GM12891 (cell line): ENCODE results near the gene NIP7.

ENCODE experiments used
- DNase-seq: peaks from one replicate; pipeline ENCODE4 v3.0.0; 2011; ENCODE audit warnings: low spot score; ENCODE audit not compliant: insufficient read length
- FAIRE-seq: peaks from 2 replicates; lab custom pipeline; 2011; peaks lifted over from hg19 to GRCh38; lab: Jason Lieb, UNC
- PAX5 ChIP-seq: IDR thresholded peaks from 2 replicates; pipeline ENCODE4 v1.6.1; 2011; ENCODE audit warnings: low read length, moderate library complexity, mild to moderate bottlenecking; ENCODE audit not compliant: insufficient read depth, severe bottlenecking
- POLR2A ChIP-seq: IDR thresholded peaks from 2 replicates; pipeline ENCODE4 v1.6.1; 2011; ENCODE audit warnings: low read depth, low read length, control low read depth
- POLR2AphosphoS5 ChIP-seq: IDR thresholded peaks from 2 replicates; pipeline ENCODE4 v1.6.1; 2011; ENCODE audit warnings: low read depth, low read length, control low read depth
- POU2F2 ChIP-seq: IDR thresholded peaks from 2 replicates; pipeline ENCODE4 v1.6.1; 2011; ENCODE audit warnings: low read depth, mild to moderate bottlenecking, control low read depth, low read length, moderate library complexity
- SPI1 ChIP-seq: IDR thresholded peaks from 2 replicates; pipeline ENCODE4 v1.6.1; 2011; ENCODE audit warnings: low read depth, low read length, control low read depth
- TAF1 ChIP-seq: IDR thresholded peaks from 2 replicates; pipeline ENCODE4 v1.6.1; 2011; ENCODE audit warnings: low read depth, low read length, control low read depth

The NIP7 gene

GRCh38 chr16:69364088-69364487, 24.5 kb downstream of the NIP7 start:
- TF ChIP-seq TAF1 (no peak), POU2F2 (no peak), POLR2A (no peak), SPI1 (no peak), POLR2AphosphoS5 (no peak), PAX5 (no peak)
- FAIRE-seq: no peak
- no peak for DNase-seq

DNA sequence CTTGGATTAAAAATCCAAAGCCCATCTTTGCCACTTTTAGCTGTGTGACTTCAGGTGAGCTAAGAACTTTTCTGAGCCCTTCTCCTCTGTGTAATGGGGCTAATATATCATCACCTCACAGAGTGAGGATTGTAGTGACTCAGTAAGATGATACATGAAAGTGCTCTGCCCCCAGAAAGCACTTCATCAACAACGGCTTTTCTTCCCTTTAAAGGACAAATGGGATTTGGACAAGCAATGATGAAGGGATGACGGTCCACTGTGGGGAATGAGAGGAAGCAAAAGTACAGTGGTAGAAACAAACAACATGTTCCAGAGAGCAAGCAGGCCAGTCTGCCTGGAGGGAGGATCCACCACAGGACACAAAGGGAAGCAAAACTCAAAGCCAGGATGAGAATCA, 26.3 kb downstream of the NIP7 start:
- DNase-seq (no peak), FAIRE-seq (no peak)

DNA sequence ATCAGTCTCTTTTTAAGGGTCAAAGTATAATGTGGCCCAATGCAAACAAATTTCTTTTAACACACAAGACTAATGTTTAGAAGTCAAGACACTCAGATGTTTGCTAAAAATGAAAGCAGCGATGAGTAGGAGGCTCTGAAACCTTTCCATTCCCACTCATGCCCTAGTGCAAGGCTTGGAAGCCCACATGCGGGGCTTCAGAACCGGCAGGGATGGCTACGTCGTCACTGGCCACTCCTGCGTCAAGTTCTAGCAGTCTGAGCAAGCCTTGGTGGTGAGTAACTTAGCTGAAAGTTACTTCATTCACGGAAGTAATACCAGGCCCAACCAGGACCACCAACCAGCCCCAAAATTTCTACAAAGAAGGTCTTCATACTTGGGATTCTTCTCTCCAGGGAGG, 26.9 kb downstream of the NIP7 start:
- no peak for FAIRE-seq
- no peak for DNase-seq

More for the DNA sequence above, 26.3 kb downstream of the NIP7 start:
- TF ChIP-seq POU2F2 (no peak), POLR2A (no peak), TAF1 (no peak), POLR2AphosphoS5 (no peak), SPI1 (no peak), PAX5 (no peak)

DNA sequence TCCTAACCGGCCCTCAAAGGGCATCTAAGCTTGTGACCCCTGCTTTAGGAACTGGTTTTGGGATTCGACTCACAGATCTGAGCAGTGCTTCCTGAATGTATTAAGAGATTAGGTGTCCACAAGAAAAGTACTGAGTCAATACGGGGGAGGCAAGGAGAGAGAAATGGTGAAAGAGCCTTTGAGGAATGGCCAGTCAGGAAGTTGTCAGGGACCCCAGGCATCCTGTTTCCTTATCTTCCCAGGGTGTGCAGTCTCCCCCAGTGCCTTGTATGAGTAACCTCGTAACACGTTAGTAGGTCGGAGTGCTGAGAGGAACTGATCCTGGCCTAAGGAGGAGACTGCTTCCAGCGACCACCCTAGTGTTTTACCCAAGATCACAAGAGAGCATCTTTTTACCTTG, 28.4 kb downstream of the NIP7 start:
- TF ChIP-seq POLR2AphosphoS5: no peak
- no peak for TF ChIP-seq TAF1
- TF ChIP-seq POLR2A: no peak
- no peak for TF ChIP-seq PAX5
- no peak for TF ChIP-seq SPI1
- no peak for TF ChIP-seq POU2F2
- FAIRE-seq: no peak
- no peak for DNase-seq

More for the DNA sequence above, 26.9 kb downstream of the NIP7 start:
- no peak for TF ChIP-seq POLR2AphosphoS5
- TF ChIP-seq PAX5: no peak
- TF ChIP-seq POLR2A: no peak
- TF ChIP-seq POU2F2: no peak
- no peak for TF ChIP-seq SPI1
- TF ChIP-seq TAF1: no peak

- no peak for TF ChIP-seq SPI1
- no peak for TF ChIP-seq PAX5
- no peak for TF ChIP-seq POLR2A
- TF ChIP-seq POLR2AphosphoS5: no peak
- no peak for TF ChIP-seq TAF1
- no peak for TF ChIP-seq POU2F2
- FAIRE-seq (no peak), DNase-seq (no peak)
These were observed 29.3 kb downstream of the NIP7 start for GRCh38 chr16:69368866-69369265.

GRCh38 chr16:69371564-69371963, 32.0 kb downstream of the NIP7 start:
- DNase-seq (no peak), FAIRE-seq (no peak)
- TF ChIP-seq PAX5: no peak
- no peak for TF ChIP-seq POU2F2
- TF ChIP-seq TAF1: no peak
- no peak for TF ChIP-seq POLR2A
- no peak for TF ChIP-seq POLR2AphosphoS5
- no peak for TF ChIP-seq SPI1

DNA sequence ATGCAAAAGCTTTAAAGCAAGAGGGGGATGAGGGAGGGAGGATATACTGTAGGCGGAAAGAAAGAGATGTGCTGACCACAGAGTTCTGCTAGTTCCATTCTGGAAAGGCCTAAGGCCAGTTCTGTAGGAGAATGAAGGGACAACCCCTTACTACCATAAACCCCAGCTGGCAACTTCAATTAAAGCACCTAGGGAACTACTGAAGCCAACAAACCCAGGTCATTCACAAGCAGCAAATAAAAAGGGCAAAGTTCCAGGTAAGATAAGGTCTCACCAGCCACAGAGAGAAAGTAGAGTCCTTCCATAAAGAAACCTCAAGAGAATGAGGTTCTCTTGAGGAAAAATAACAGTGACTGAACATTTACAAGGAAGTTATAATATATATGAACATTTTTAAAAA, 33.4 kb downstream of the NIP7 start:
- FAIRE-seq (no peak), DNase-seq (no peak)
- TF ChIP-seq PAX5 (no peak), POU2F2 (no peak), POLR2AphosphoS5 (no peak), SPI1 (no peak), TAF1 (no peak), POLR2A (no peak)

- no peak for DNase-seq
- FAIRE-seq: no peak
- TF ChIP-seq TAF1 (no peak), POU2F2 (no peak), POLR2A (no peak), SPI1 (no peak), POLR2AphosphoS5 (no peak), PAX5 (no peak)
These were observed 37.0 kb downstream of the NIP7 start for GRCh38 chr16:69376393-69377059.

DNA sequence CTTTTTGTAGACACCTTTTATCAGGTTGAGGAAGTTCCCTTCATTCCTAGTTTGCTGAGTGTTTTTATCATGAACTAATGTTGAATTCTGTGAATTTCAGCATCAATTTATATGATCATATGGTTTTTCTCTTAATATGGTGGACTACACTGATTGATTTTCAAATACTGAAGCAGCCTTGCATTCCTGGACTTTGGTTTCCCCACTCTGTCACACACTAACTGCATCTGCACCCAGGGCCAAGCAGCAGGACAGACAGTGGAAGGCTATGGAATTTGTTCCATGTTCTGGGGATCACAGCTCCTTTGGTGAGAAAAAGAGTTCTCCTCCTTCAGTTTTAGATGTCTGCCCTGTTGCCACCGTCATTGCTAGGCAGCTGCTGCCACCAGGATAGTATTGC, 38.5 kb downstream of the NIP7 start:
- no peak for TF ChIP-seq PAX5
- TF ChIP-seq TAF1: no peak
- 0 out of 2 replicates have a peak, but pooled peaks have one; percentile 29 for TF ChIP-seq POLR2AphosphoS5
- TF ChIP-seq SPI1: no peak
- TF ChIP-seq POLR2A: no peak
- TF ChIP-seq POU2F2: no peak
- FAIRE-seq: no peak
- DNase-seq: no peak

DNA sequence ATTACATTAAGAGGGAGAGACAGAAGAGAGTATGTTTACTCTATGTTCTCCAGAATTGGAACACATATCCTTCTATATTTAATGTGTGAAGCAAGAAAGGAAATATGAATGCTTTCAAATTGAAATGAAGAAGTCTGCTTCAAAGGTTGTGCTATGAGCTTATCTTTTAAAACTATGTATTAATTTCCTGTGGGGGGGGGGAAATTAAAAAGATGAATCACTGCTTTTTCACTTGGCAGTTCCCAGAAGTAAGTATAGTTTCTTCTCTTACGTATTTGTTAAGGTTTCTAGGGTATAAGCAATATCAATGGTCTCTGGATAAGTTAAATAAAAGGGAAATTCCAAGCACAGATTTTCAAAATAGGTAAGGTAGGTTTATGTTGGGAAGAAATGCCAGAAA, 39.2 kb downstream of the NIP7 start:
- TF ChIP-seq POU2F2 (no peak), PAX5 (no peak), POLR2AphosphoS5 (no peak), TAF1 (no peak), SPI1 (no peak), POLR2A (no peak)
- DNase-seq (no peak), FAIRE-seq (no peak)
